Thyroid gland (tissue), 4 donors: Measurements from ENCODE around the gene TRIM8. TPM values are rescaled to one million over a fixed set of nuclear protein-coding genes. Genes with fewer than 3 reads are reported as not detected.
"Not testable (repeated sequence)": the region's sequence is repeated elsewhere in the genome, so short reads cannot be mapped to it uniquely, and the experiment has no call there.

ENCODE experiments used
- DNase-seq, 2 donors: peaks; one replicate each; pipeline ENCODE4 v3.0.0-alpha.2; 2019
- H3K27ac ChIP-seq, 3 donors: fragments of 200-600 bp; sonication (generic); 1 replicate in 2 of 3; 2 replicates in 1 of 3; pipeline ENCODE4 v1.5.1; 2016 to 2019; ENCODE audit warnings: mild to moderate bottlenecking in 1 of 3, moderate library complexity in 1 of 3
- H3K27me3 ChIP-seq: fragments of 200-600 bp; sonication (generic); one replicate; pipeline ENCODE4 v1.5.1; 2019
- H3K36me3 ChIP-seq, 2 donors: fragments of 200-600 bp; sonication (generic); one replicate each; pipeline ENCODE4 v1.5.1; 2016 to 2019
- H3K4me1 ChIP-seq, 2 donors: fragments of 200-600 bp; sonication (generic); one replicate each; pipeline ENCODE4 v1.5.1; 2017 to 2019
- H3K4me3 ChIP-seq, 3 donors: fragments of 200-600 bp; sonication (generic); replicated peaks in 1 of 3; 1 replicate in 2 of 3; 2 replicates in 1 of 3; pipeline ENCODE4 v1.5.1; 2016; ENCODE audit warnings: mild to moderate bottlenecking in 1 of 3
- H3K9me3 ChIP-seq: fragments of 200-600 bp; sonication (generic); one replicate; pipeline ENCODE4 v1.5.1; 2017
- POLR2A ChIP-seq, 2 donors: fragments of 450-650 bp; IDR thresholded peaks; one replicate each; pipeline ENCODE4 v1.6.1; 2017; ENCODE audit warnings: antibody characterized with exemption in 2 of 2, mild to moderate bottlenecking in 2 of 2, moderate library complexity in 1 of 2
- WGBS, 2 donors: methylation state at CpG; one replicate each; pipeline ENCODE4 v1.1.5; 2017; 5-methylcytosine and 5-hydroxymethylcytosine counted together
- intact Hi-C: fragments of 100-400 bp; cut with DNase I; formaldehyde crosslinking; loops from one replicate; pipeline ENCODE4 v1.15.1; 2023
- total RNA-seq, 4 donors: library from RNA; depleted of rRNA; stranded (reverse); fragments of >200 nt; gene quantifications; one replicate each; pipeline ENCODE4 v1.2.3, GENCODE V29; 2016
- TF ChIP-seq, protein P1 (sequence below), 6 experiments: fragments of 200-600 bp in 3 of 6; fragments of 450-650 bp in 3 of 6; sonication (generic) in 3 of 6; IDR thresholded peaks; one replicate each; pipeline ENCODE4 v1.5.1; 2016 to 2019; ENCODE audit warnings: antibody characterized with exemption in 6 of 6, mild to moderate bottlenecking in 2 of 6, inconsistent platforms in 1 of 6, moderate library complexity in 1 of 6

Gene TRIM8
- total RNA-seq, 4 donors from 2014 or later: 138 to 187 (median 162) TPM

DNA sequence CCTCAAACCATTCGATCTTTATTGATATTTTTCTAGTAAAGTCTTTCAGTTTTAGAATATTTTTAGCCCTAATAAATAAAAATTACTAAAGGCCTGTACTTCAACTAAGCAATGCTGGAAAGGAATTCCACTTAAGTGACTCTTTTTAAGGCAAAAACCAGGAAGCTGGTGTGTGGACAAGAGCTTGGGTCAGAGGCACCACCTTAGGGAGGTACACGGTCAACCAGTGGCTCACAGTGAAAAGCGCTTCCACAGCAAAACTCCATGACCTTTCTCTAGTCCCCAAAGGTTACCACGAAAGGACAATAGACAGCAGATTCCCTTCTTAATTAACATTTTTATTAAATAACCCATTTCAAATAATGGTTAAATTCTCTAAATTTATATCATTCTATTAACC is 38.7 kb downstream of the TRIM8 start:
- Histone ChIP-seq H3K27ac (peak overlapping the region; percentile 96 to 99 (median 97)), H3K36me3 (no peaks in the 10 kb centered on the region), H3K27me3 (no peaks in the 10 kb centered on the region), H3K4me3 (no peak overlapping the region), H3K9me3 (no peaks in the 10 kb centered on the region), H3K4me1 (peaks cover 37 to 64% of the 10 kb centered on the region in 2 donors)
- DNase-seq: peak; percentile 76 to 79
- TF ChIP-seq, protein P1, sequence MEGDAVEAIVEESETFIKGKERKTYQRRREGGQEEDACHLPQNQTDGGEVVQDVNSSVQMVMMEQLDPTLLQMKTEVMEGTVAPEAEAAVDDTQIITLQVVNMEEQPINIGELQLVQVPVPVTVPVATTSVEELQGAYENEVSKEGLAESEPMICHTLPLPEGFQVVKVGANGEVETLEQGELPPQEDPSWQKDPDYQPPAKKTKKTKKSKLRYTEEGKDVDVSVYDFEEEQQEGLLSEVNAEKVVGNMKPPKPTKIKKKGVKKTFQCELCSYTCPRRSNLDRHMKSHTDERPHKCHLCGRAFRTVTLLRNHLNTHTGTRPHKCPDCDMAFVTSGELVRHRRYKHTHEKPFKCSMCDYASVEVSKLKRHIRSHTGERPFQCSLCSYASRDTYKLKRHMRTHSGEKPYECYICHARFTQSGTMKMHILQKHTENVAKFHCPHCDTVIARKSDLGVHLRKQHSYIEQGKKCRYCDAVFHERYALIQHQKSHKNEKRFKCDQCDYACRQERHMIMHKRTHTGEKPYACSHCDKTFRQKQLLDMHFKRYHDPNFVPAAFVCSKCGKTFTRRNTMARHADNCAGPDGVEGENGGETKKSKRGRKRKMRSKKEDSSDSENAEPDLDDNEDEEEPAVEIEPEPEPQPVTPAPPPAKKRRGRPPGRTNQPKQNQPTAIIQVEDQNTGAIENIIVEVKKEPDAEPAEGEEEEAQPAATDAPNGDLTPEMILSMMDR (IDR thresholded peaks at IDR 0.05): no peak
- TF ChIP-seq POLR2A (IDR thresholded peaks at IDR 0.05): peak in 1 of 2 donors; percentile 59
- WGBS, 2 donors: 41 to 43% methylated on average over 4 of the region's 4 CpGs
- intact Hi-C loops: no loop called here

DNA sequence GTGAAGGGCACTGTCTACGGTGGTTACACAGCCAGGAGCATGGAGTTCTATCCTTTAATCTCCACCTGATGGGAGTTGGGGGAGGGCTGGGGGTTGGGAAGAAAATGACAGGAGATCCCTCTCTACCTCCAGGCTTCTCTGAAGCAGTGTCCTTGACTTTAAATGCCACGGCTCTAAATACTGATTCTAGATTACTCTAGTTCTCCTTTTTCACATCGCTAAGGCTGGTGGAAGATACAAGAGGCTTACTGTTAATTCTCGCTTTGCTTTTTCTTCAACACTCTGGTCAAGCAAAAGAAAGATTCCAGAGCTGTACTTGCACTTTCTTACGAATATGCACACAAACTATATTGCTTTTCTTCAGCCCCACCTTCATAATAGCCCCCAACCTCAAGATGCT is 39.5 kb downstream of the TRIM8 start:
- Histone ChIP-seq H3K4me3 (no peak overlapping the region), H3K9me3 (no peaks in the 10 kb centered on the region), H3K4me1 (peaks cover 33 to 58% of the 10 kb centered on the region in 2 donors), H3K27me3 (no peaks in the 10 kb centered on the region), H3K36me3 (no peaks in the 10 kb centered on the region), H3K27ac (peak overlapping the region; percentile 96 to 99 (median 97))
- DNase-seq: no peak
- intact Hi-C loops: no loop called here
- no peak for TF ChIP-seq POLR2A (IDR thresholded peaks at IDR 0.05)
- TF ChIP-seq, protein P1 (IDR thresholded peaks at IDR 0.05): no peak
- 72 to 78% methylated on average over 5 of the region's 5 CpGs for WGBS, 2 donors

DNA sequence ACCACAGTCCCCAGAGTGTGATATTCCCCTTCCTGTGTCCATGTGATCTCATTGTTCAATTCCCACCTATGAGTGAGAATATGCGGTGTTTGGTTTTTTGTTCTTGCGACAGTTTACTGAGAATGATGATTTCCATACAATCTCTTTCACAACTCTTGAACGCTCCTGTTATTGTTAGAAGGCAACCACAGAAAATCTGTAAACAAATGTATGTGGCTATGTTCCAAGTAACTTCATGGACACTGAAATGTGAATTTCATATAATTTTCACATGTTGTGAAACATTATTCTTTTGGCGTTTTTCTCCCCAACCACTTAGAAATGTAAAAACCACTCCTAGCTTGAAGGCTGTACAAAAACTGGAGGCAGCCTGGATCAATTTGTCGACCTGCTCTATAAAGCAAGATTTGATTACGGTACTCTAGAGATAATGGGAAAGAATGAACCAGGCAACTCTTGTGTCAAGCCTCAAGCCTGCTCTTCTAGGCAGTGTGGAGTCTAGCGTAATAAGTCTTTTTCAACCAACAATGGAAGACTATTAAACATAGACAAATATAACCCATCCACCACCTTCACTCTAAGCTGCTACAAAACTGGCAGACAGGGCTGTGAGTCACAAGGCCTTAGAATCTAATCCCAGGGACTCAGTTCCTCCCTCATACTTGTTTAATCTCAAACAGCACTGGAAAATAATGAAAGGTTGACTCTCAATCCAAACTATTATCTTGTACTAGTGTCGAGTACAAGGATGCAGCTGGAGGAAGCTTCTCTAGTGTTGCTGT is 47.2 kb downstream of the TRIM8 start:
- Histone ChIP-seq H3K27ac (no peak overlapping the region), H3K9me3 (no peaks in the 10 kb centered on the region), H3K4me3 (no peak overlapping the region), H3K4me1 (peaks cover 4 to 6% of the 10 kb centered on the region in 2 donors), H3K36me3 (no peaks in the 10 kb centered on the region), H3K27me3 (no peaks in the 10 kb centered on the region)
- WGBS, 2 donors: 87 to 93% methylated on average over 8 of the region's 8 CpGs
- no peak for DNase-seq
- intact Hi-C loops: no loop called here
- TF ChIP-seq POLR2A (IDR thresholded peaks at IDR 0.05): no peak
- TF ChIP-seq, protein P1 (IDR thresholded peaks at IDR 0.05): no peak

DNA sequence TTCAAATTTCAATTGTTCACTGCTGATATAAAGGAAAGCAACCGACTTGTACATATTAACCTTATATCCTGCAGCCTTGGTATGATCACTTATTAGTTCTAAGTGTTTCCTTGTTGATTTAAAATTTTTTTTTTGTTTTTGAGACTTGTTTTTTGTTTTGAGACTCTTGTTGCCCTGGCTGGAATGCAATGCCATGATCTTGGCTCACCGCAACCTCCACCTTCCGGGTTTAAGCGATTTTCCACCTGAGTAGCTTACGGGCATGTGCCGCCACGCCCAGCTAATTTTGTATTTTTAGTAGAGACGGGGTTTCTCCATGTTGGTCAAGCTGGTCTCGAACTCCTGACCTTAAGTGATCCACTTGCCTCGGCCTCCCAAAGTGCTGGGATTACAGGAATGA is 51.1 kb downstream of the TRIM8 start:
- WGBS, 2 donors: 70 to 72% methylated on average over 10 of the region's 10 CpGs
- H3K27ac ChIP-seq, H3K4me3 ChIP-seq, H3K27me3 ChIP-seq, H3K4me1 ChIP-seq, intact Hi-C loops, H3K9me3 ChIP-seq: not testable (repeated sequence)
- peaks cover 9 to 17% of the 10 kb centered on the region in 2 donors for H3K36me3 ChIP-seq
- peak in 1 of 2 donors; percentile 44 for DNase-seq

DNA sequence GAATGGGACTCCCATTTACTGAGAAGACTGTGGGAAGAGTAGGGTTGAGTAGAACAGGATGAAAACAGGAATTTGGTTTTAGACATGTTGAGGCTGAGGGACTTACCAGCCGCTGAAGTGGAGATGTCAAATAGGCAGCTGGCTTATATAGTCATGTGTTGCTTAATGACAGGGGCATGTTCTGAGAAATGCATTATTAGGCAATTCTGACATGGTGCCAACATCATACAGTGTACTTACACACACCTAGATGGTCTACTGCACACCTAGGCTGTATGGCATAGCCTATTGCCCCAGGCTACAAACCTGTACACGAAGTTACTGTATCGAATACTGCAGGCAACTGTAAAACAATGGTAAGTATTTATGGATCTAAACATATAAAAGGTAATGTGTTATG is 52.5 kb downstream of the TRIM8 start:
- WGBS, 2 donors: 94 to 97% methylated on average over 3 of the region's 3 CpGs
- H3K4me1 ChIP-seq: no peaks in the 10 kb centered on the region
- TF ChIP-seq POLR2A (IDR thresholded peaks at IDR 0.05): no peak
- TF ChIP-seq, protein P1 (IDR thresholded peaks at IDR 0.05): no peak
- no peaks in the 10 kb centered on the region for H3K9me3 ChIP-seq
- no peak for DNase-seq
- intact Hi-C loops: no loop called here
- H3K27ac ChIP-seq: no peak overlapping the region
- peaks cover 9 to 17% of the 10 kb centered on the region in 2 donors for H3K36me3 ChIP-seq
- H3K4me3 ChIP-seq: no peak overlapping the region
- H3K27me3 ChIP-seq: no peaks in the 10 kb centered on the region
